NB4 (cell line): ENCODE data around the gene FBF1.
A peak's percentile ranks its signal among the peaks of the same experiment; 100 is the strongest.
"Not testable (repeated sequence)": the region's sequence is repeated elsewhere in the genome, so short reads cannot be mapped to it uniquely, and the experiment has no call there.

ENCODE experiments used
- DNase-seq: peaks from one replicate; pipeline ENCODE4 v3.0.0; 2010; ENCODE audit warnings: low read depth
- H3K4me3 ChIP-seq: one replicate; pipeline ENCODE4 v1.5.1; 2011; ENCODE audit warnings: mild to moderate bottlenecking, low read depth, low read length, moderate library complexity
- CTCF ChIP-seq: IDR thresholded peaks from one replicate; pipeline ENCODE4 v1.5.1; 2012; ENCODE audit warnings: low read depth, low read length
- MAX ChIP-seq: IDR thresholded peaks from 2 replicates; pipeline ENCODE4 v1.6.1; 2011; ENCODE audit warnings: low read depth, low read length
- MYC ChIP-seq: IDR thresholded peaks from 2 replicates; pipeline ENCODE4 v1.6.1; 2011; ENCODE audit warnings: low read depth, low read length
- POLR2A ChIP-seq: IDR thresholded peaks from 2 replicates; pipeline ENCODE4 v1.6.1; 2011; ENCODE audit warnings: mild to moderate bottlenecking; ENCODE audit not compliant: insufficient read length; ENCODE audit errors: extremely low read depth

FBF1 gene

GRCh38 chr17:75872434-75873351, 68.1 kb downstream of the FBF1 start:
- no peak for DNase-seq
- H3K4me3 ChIP-seq, result no peak overlapping the region

GRCh38 chr17:75870228-75870627, 70.6 kb downstream of the FBF1 start:
- not testable (repeated sequence) for H3K4me3 ChIP-seq, DNase-seq

More at GRCh38 chr17:75872434-75873351, 68.1 kb downstream of the FBF1 start:
- TF ChIP-seq CTCF (no peak), MAX (no peak), POLR2A (no peak)

- H3K4me3 ChIP-seq, result no peak overlapping the region
- DNase-seq, result no peak
- no peak for TF ChIP-seq MYC
Measured at GRCh38 chr17:75869282-75870141, 71.3 kb downstream of the FBF1 start.

- H3K4me3 ChIP-seq, DNase-seq: not testable (repeated sequence)
Measured at GRCh38 chr17:75868730-75869281, 72.0 kb downstream of the FBF1 start.

- H3K4me3 ChIP-seq, result not testable (repeated sequence)
Measured at GRCh38 chr17:75865404-75866188, 75.2 kb downstream of the FBF1 start.

GRCh38 chr17:75864887-75865286, 76.0 kb downstream of the FBF1 start:
- not testable (repeated sequence) for DNase-seq, H3K4me3 ChIP-seq

More at GRCh38 chr17:75865404-75866188, 75.2 kb downstream of the FBF1 start:
- not testable (repeated sequence) for DNase-seq

GRCh38 chr17:75864448-75864871, 76.4 kb downstream of the FBF1 start:
- H3K4me3 ChIP-seq, result no peak overlapping the region
- DNase-seq, result peak; percentile 81
- no peak for TF ChIP-seq POLR2A
- peak; percentile 35; the same call in 1 of the 2 replicates for TF ChIP-seq MAX
- 0 out of 2 replicates have a peak, but pooled peaks have one; percentile 10 for TF ChIP-seq MYC
- TF ChIP-seq CTCF, result no peak

- TF ChIP-seq MYC (no peak), POLR2A (no peak), MAX (no peak), CTCF (no peak)
Measured at GRCh38 chr17:75861927-75862317, 78.9 kb downstream of the FBF1 start.

More at GRCh38 chr17:75861927-75862317, 78.9 kb downstream of the FBF1 start:
- DNase-seq, result peak; percentile 42
- no peak overlapping the region for H3K4me3 ChIP-seq
